HepG2 (cell line): ENCODE data around the gene PTGDR2. TPM values are rescaled to one million over a fixed set of nuclear protein-coding genes. Genes with fewer than 3 reads are reported as not detected.

Source experiments
- CREB1 ChIP-seq, 2 experiments: fragments of 450-650 bp in 1 of 2; IDR thresholded peaks; 2 replicates each; pipeline ENCODE4 v1.6.1; 2016 to 2017; ENCODE audit warnings: control low read depth in 1 of 2, mild to moderate bottlenecking in 1 of 2, missing compliant biosample characterization in 1 of 2, missing genetic modification characterization in 1 of 2
- DMTF1 ChIP-seq: sonication (generic); formaldehyde crosslinking; IDR thresholded peaks from 2 replicates; pipeline ENCODE4 v1.4.0; 2020; ENCODE audit warnings: mild to moderate bottlenecking, missing genetic modification reagents
- DNMT3B ChIP-seq: conservative IDR thresholded peaks from 2 replicates; pipeline ENCODE4 v1.6.1; 2016; ENCODE audit warnings: missing biosample characterization, control low read depth
- EP300 ChIP-seq, 3 experiments: sonication (generic) in 1 of 3; formaldehyde crosslinking in 1 of 3; IDR thresholded peaks; 2 replicates each; pipeline versions ENCODE4 v1.5.1 to v1.6.1; 2011 to 2020; ENCODE audit warnings: low read depth in 2 of 3, low read length in 2 of 3, borderline replicate concordance in 1 of 3, improper control_type of control experiment in 1 of 3, mild to moderate bottlenecking in 1 of 3, missing genetic modification reagents in 1 of 3, moderate library complexity in 1 of 3
- HBP1 ChIP-seq: IDR thresholded peaks from 2 replicates; pipeline ENCODE4 v1.6.1; 2016; ENCODE audit warnings: low read depth, control low read depth
- HMG20B ChIP-seq: conservative IDR thresholded peaks from 2 replicates; pipeline ENCODE4 v1.6.1; 2016; ENCODE audit warnings: missing genetic modification reagents, missing compliant biosample characterization
- HMGXB4 ChIP-seq, 2 experiments: sonication (generic) in 1 of 2; formaldehyde crosslinking in 1 of 2; IDR thresholded peaks; 2 replicates each; pipeline versions ENCODE4 v1.4.0 to v1.6.1; 2018 to 2020; ENCODE audit warnings: missing genetic modification reagents in 2 of 2, borderline replicate concordance in 1 of 2, low read depth in 1 of 2, mild to moderate bottlenecking in 1 of 2, missing biosample characterization in 1 of 2
- JUNB ChIP-seq: sonication (generic); formaldehyde crosslinking; IDR thresholded peaks from 2 replicates; pipeline ENCODE4 v1.8.0; 2022; ENCODE audit warnings: missing genetic modification reagents, mild to moderate bottlenecking, borderline replicate concordance
- MTF2 ChIP-seq: sonication (generic); formaldehyde crosslinking; IDR thresholded peaks from 2 replicates; pipeline ENCODE4 v1.5.0; 2020; ENCODE audit warnings: missing genetic modification reagents, borderline replicate concordance
- NCOA5 ChIP-seq: sonication (generic); formaldehyde crosslinking; IDR thresholded peaks from 2 replicates; pipeline ENCODE4 v1.4.0; 2020; ENCODE audit warnings: missing genetic modification reagents
- NFKB2 ChIP-seq: sonication (generic); formaldehyde crosslinking; IDR thresholded peaks from 2 replicates; pipeline ENCODE4 v1.4.0; 2020; ENCODE audit warnings: missing genetic modification reagents, borderline replicate concordance
- TFDP1 ChIP-seq: IDR thresholded peaks from 2 replicates; pipeline ENCODE4 v1.6.1; 2016; ENCODE audit warnings: missing compliant biosample characterization, missing genetic modification reagents, borderline replicate concordance
- ZEB1 ChIP-seq: IDR thresholded peaks from 2 replicates; pipeline ENCODE4 v1.6.1; 2012; ENCODE audit warnings: mild to moderate bottlenecking, low read depth, inconsistent platforms; ENCODE audit not compliant: insufficient replicate concordance
- ZMYM3 ChIP-seq: sonication (generic); formaldehyde crosslinking; IDR thresholded peaks from 2 replicates; pipeline ENCODE4 v1.5.1; 2020; ENCODE audit warnings: mild to moderate bottlenecking, missing genetic modification reagents
- ZNF589 ChIP-seq: sonication (generic); formaldehyde crosslinking; conservative IDR thresholded peaks from 2 replicates; pipeline ENCODE4 v1.8.0; 2022; ENCODE audit warnings: mild to moderate bottlenecking, moderate library complexity, missing genetic modification reagents
- ZNF605 ChIP-seq: sonication (generic); formaldehyde crosslinking; IDR thresholded peaks from 2 replicates; pipeline ENCODE4 v1.8.0; 2022; ENCODE audit warnings: mild to moderate bottlenecking, missing genetic modification reagents
- ZNF629 ChIP-seq: sonication (generic); formaldehyde crosslinking; conservative IDR thresholded peaks from 2 replicates; pipeline ENCODE4 v1.5.0; 2020; ENCODE audit warnings: missing genetic modification reagents
- ZNF883 ChIP-seq: sonication (generic); formaldehyde crosslinking; IDR thresholded peaks from 2 replicates; pipeline ENCODE4 v1.5.1; 2020; ENCODE audit warnings: mild to moderate bottlenecking, missing genetic modification reagents; ENCODE audit errors: not compliant biosample characterization
- ZSCAN22 ChIP-seq: sonication (generic); formaldehyde crosslinking; IDR thresholded peaks from 2 replicates; pipeline ENCODE4 v1.4.0; 2020; ENCODE audit warnings: mild to moderate bottlenecking, missing genetic modification reagents
- polyA plus RNA-seq, 8 experiments: library from polyadenylated mRNA; depleted of rRNA in 3 of 8; stranded (reverse) in 7 of 8; unstranded in 1 of 8; fragments of >200 nt; fragmentation: Illumina TruSeq in 4 of 8; extraction: Trizol in 4 of 8; gene quantifications; 2 replicates each; pipeline versions ENCODE4 v1.2.1 to v1.2.3, GENCODE V29; 2011 to 2016; ENCODE audit warnings: low read depth in 4 of 8, missing spikeins in 1 of 8, mixed read lengths in 1 of 8; ENCODE audit not compliant: insufficient read depth in 1 of 8
- total RNA-seq, 5 experiments: library from RNA; depleted of rRNA; stranded (reverse); fragments of >200 nt; fragmentation: Illumina TruSeq; extraction: Trizol; gene quantifications; 2 replicates each; pipeline ENCODE4 v1.2.3, GENCODE V29; 2016; ENCODE audit warnings: low read depth in 1 of 5

PTGDR2 gene
- total and polyA plus RNA-seq, 2 of the 13 experiments (the other 11 are each of a cell fraction or from before 2014, with no cell fraction given), result 1.9 to 2.5 TPM

GRCh38 chr11:60880643-60881282 lies 25.0 kb upstream of the PTGDR2 start (continued):
- TF ChIP-seq JUNB (CRISPR knock-in tag), result peak; percentile 38; the same call in 1 of the 2 replicates
- TF ChIP-seq CREB1 (IDR thresholded peaks at IDR 0.05), result no peak
- peak; percentile 74 for TF ChIP-seq CREB1 (CRISPR knock-in tag; IDR thresholded peaks at IDR 0.05)
- 0 out of 2 replicates have a peak, but pooled peaks have one; percentile 79 for TF ChIP-seq ZNF589 (CRISPR knock-in tag)
- TF ChIP-seq ZNF883 (CRISPR knock-in tag), result peak; percentile 13
- peak; percentile 66 to 89; a peak in 3 of 4 replicates for TF ChIP-seq EP300 (IDR thresholded peaks at IDR 0.05; ENCODE audit: low read depth in 2 of 2, low read length in 2 of 2)
- peak; percentile 82; the same call in 1 of the 2 replicates for TF ChIP-seq EP300 (CRISPR knock-in tag; IDR thresholded peaks at IDR 0.05; ENCODE audit: borderline replicate concordance)
- peak; percentile 78; the same call in 1 of the 2 replicates for TF ChIP-seq DNMT3B
- 0 out of 2 replicates have a peak, but pooled peaks have one; percentile 29 for TF ChIP-seq NFKB2 (CRISPR knock-in tag)
- TF ChIP-seq ZNF605 (CRISPR knock-in tag), result peak; percentile 92
- TF ChIP-seq MTF2 (CRISPR knock-in tag), result no peak
- 0 out of 2 replicates have a peak, but pooled peaks have one; percentile 18 for TF ChIP-seq ZNF629 (CRISPR knock-in tag)
- peak; percentile 91 for TF ChIP-seq HMG20B (CRISPR knock-in tag)
- TF ChIP-seq ZMYM3 (CRISPR knock-in tag), result peak; percentile 90
- TF ChIP-seq NCOA5 (CRISPR knock-in tag), result 0 out of 2 replicates have a peak, but pooled peaks have one; percentile 63
- TF ChIP-seq ZSCAN22 (CRISPR knock-in tag), result no peak; the same call in 1 of the 2 replicates
- TF ChIP-seq HBP1, result peak; percentile 96
- no peak for TF ChIP-seq DMTF1 (CRISPR knock-in tag)
- peak; percentile 34; the same call in 1 of the 2 replicates for TF ChIP-seq TFDP1 (CRISPR knock-in tag)
- TF ChIP-seq ZEB1, result peak; percentile 23
- peak; percentile 25 to 63; a peak in 1 of 4 replicates for TF ChIP-seq HMGXB4 (CRISPR knock-in tag; IDR thresholded peaks at IDR 0.05; ENCODE audit: borderline replicate concordance in 1 of 2, low read depth in 1 of 2)
